Measurements from ENCODE around the gene RHOF.

The RHOF gene

GRCh38 chr12:121804417-121805111 lies 11.1 kb upstream of the RHOF start:
- DNase-seq: peak; percentile 53

- peak; percentile 58 for DNase-seq
Observed at GRCh38 chr12:121803861-121804416, 10.5 kb upstream of the RHOF start, which contains the start of gene SETD1B. Gene SETD1B (plus strand): TSS chr12:121804009. CDS start chr12:121804738, 729 bp downstream.

- peak; percentile 92 for DNase-seq
Observed at GRCh38 chr12:121802843-121803698, 9.6 kb upstream of the RHOF start.

- no peak for DNase-seq
Observed at GRCh38 chr12:121802485-121802842, 9.0 kb upstream of the RHOF start.

- peak; percentile 56 for DNase-seq
Observed at GRCh38 chr12:121801595-121802484, 8.4 kb upstream of the RHOF start.

GRCh38 chr12:121800694-121801594 lies 7.5 kb upstream of the RHOF start:
- DNase-seq: peak; percentile 75

- DNase-seq: peak; percentile 88
Observed at GRCh38 chr12:121799842-121800693, 6.6 kb upstream of the RHOF start.

- peak; percentile 72 for DNase-seq
Observed at GRCh38 chr12:121799156-121799841, 5.8 kb upstream of the RHOF start.

- no peak for DNase-seq
Observed at GRCh38 chr12:121798787-121799155, 5.3 kb upstream of the RHOF start.

GRCh38 chr12:121797937-121798786 lies 4.7 kb upstream of the RHOF start:
- DNase-seq: no peak

GRCh38 chr12:121796855-121797751 lies 3.6 kb upstream of the RHOF start:
- peak; percentile 75 for DNase-seq

- peak; percentile 77 for DNase-seq
Observed at GRCh38 chr12:121795034-121795968, 1.8 kb upstream of the RHOF start.

- DNase-seq: no peak
Observed at GRCh38 chr12:121794534-121795033, 1.1 kb upstream of the RHOF start.

GRCh38 chr12:121793838-121794533 lies 498 bp upstream of the RHOF start:
- peak; percentile 93 for DNase-seq

GRCh38 chr12:121792607-121793439 lies 665 bp downstream of the RHOF start:
- DNase-seq: no peak
